DND-41 (cell line): ENCODE measurements around the gene PCMTD2.
"Not testable (repeated sequence)": the region's sequence is repeated elsewhere in the genome, so short reads cannot be mapped to it uniquely, and the experiment has no call there.

Experiments used
- ATAC-seq: fragments of 200-7000 bp; cut with Tn5 transposase; 3 replicates; pipeline ENCODE4 v1.9.1; 2021; ENCODE audit warnings: low read depth; ENCODE audit not compliant: insufficient read depth
- DNase-seq: peaks from one replicate; pipeline ENCODE4 v3.0.0-alpha.2; 2020
- H2AFZ ChIP-seq: 2 replicates; pipeline ENCODE4 v1.6.0; 2012; ENCODE audit warnings: low read depth, low read length
- H3K27ac ChIP-seq: 2 replicates; pipeline ENCODE4 v1.5.1; 2012; ENCODE audit warnings: low read length, inconsistent platforms
- H3K27me3 ChIP-seq: fragments of 200-600 bp; sonication (generic); 2 replicates; pipeline ENCODE4 v1.6.0; 2012; ENCODE audit warnings: low read length, mild to moderate bottlenecking, inconsistent platforms; ENCODE audit not compliant: insufficient read depth, poor library complexity
- H3K36me3 ChIP-seq: 2 replicates; pipeline ENCODE4 v1.5.1; 2012; ENCODE audit warnings: low read length, inconsistent platforms; ENCODE audit not compliant: insufficient read depth
- H3K4me1 ChIP-seq: 2 replicates; pipeline ENCODE4 v1.5.1; 2012; ENCODE audit warnings: mild to moderate bottlenecking, low read length; ENCODE audit not compliant: insufficient read depth
- H3K4me2 ChIP-seq: 2 replicates; pipeline ENCODE4 v1.6.0; 2012; ENCODE audit warnings: mild to moderate bottlenecking, moderate library complexity, low read length, inconsistent platforms; ENCODE audit not compliant: insufficient read depth
- H3K4me3 ChIP-seq, 2 experiments: fragments of 200-600 bp in 1 of 2; shearing (Covaris generic) in 1 of 2; 2 replicates each; pipeline ENCODE4 v1.5.1; 2012 to 2016; ENCODE audit warnings: inconsistent platforms in 2 of 2, low read length in 2 of 2, mild to moderate bottlenecking in 2 of 2, low read depth in 1 of 2, moderate library complexity in 1 of 2
- H3K79me2 ChIP-seq: 2 replicates; pipeline ENCODE4 v1.6.0; 2012; ENCODE audit warnings: low read length, inconsistent platforms; ENCODE audit not compliant: insufficient read depth
- H3K9ac ChIP-seq: 2 replicates; pipeline ENCODE4 v1.6.0; 2012; ENCODE audit warnings: low read depth, mild to moderate bottlenecking, inconsistent platforms, low read length, moderate library complexity
- H3K9me3 ChIP-seq: 2 replicates; pipeline ENCODE4 v1.5.1; 2012; ENCODE audit warnings: low read length, moderate library complexity, mild to moderate bottlenecking, inconsistent platforms; ENCODE audit not compliant: insufficient read depth, severe bottlenecking
- H4K20me1 ChIP-seq: 2 replicates; pipeline ENCODE4 v1.6.0; 2012; ENCODE audit warnings: low read length; ENCODE audit not compliant: insufficient read depth
- TF ChIP-seq, protein P1 (sequence below): IDR thresholded peaks from 2 replicates; pipeline ENCODE4 v1.5.1; 2012; ENCODE audit warnings: borderline replicate concordance, low read length, moderate library complexity, mild to moderate bottlenecking; ENCODE audit not compliant: poor library complexity, severe bottlenecking; ENCODE audit errors: extremely low read depth

Gene PCMTD2

GRCh38 chr20:64285579-64286446 is 30.3 kb downstream of the PCMTD2 start:
- H3K4me3 ChIP-seq, H3K9me3 ChIP-seq: not testable (repeated sequence)
- TF ChIP-seq, protein P1, sequence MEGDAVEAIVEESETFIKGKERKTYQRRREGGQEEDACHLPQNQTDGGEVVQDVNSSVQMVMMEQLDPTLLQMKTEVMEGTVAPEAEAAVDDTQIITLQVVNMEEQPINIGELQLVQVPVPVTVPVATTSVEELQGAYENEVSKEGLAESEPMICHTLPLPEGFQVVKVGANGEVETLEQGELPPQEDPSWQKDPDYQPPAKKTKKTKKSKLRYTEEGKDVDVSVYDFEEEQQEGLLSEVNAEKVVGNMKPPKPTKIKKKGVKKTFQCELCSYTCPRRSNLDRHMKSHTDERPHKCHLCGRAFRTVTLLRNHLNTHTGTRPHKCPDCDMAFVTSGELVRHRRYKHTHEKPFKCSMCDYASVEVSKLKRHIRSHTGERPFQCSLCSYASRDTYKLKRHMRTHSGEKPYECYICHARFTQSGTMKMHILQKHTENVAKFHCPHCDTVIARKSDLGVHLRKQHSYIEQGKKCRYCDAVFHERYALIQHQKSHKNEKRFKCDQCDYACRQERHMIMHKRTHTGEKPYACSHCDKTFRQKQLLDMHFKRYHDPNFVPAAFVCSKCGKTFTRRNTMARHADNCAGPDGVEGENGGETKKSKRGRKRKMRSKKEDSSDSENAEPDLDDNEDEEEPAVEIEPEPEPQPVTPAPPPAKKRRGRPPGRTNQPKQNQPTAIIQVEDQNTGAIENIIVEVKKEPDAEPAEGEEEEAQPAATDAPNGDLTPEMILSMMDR: peak; percentile 60

DNA sequence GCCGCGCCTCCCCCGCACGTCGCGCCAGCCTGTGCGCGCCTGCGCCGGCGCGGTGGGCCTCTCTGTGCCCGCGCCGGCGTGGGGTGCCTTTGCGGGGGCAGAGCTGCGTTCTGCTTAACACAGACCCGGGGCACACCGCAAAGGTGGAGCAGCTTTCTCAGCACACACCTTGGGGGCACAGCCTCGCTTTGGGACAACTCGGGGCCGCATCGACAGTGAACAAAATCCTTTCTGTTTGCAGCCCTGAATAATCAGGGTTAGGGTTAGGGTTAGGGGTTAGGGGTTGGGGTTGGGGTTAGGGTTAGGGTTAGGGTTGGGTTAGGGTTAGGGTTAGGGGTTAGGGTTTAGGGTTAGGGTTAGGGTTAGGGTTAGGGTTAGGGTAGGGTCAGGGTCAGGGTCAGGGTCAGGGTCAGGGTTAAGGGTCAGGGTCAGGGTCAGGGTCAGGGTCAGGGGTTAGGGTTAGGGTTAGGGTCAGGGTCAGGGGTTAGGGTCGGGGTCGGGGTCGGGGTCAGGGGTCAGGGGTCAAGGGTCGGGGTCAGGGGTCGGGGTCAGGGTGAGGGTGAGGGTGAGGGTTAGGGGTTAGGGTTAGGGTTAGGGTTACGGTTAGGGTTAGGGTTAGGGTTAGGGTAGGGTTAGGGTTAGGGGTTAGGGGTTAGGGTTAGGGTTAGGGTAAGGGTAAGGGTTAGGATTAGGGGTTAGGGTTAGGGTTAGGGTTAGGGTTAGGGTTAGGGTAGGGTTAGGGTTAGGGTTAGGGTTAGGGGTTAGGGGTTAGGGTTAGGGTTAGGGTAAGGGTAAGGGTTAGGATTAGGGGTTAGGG is 31.1 kb downstream of the PCMTD2 start:
- H3K79me2 ChIP-seq, H3K4me1 ChIP-seq, H4K20me1 ChIP-seq, H3K9me3 ChIP-seq, H3K36me3 ChIP-seq, H3K9ac ChIP-seq, H3K4me3 ChIP-seq, H3K27me3 ChIP-seq, H3K27ac ChIP-seq, H3K4me2 ChIP-seq, H2AFZ ChIP-seq: not testable (repeated sequence)
- peak; percentile 37; the same call in 1 of the 3 replicates for ATAC-seq
- peak; percentile 24 for DNase-seq

More at GRCh38 chr20:64285579-64286446, 30.3 kb downstream of the PCMTD2 start:
- H3K4me2 ChIP-seq, H2AFZ ChIP-seq, H3K27ac ChIP-seq, H3K79me2 ChIP-seq, H3K36me3 ChIP-seq, H3K27me3 ChIP-seq, H3K4me1 ChIP-seq, H3K9ac ChIP-seq, H4K20me1 ChIP-seq: not testable (repeated sequence)
- DNase-seq (peak; percentile 74), ATAC-seq (peak; percentile 73)

GRCh38 chr20:64287264-64287590 is 31.7 kb downstream of the PCMTD2 start:
- H3K9ac ChIP-seq, H2AFZ ChIP-seq, H3K27me3 ChIP-seq, H3K4me1 ChIP-seq, H3K36me3 ChIP-seq, H4K20me1 ChIP-seq, H3K4me3 ChIP-seq, H3K27ac ChIP-seq, H3K9me3 ChIP-seq, H3K4me2 ChIP-seq, DNase-seq, ATAC-seq, H3K79me2 ChIP-seq: not testable (repeated sequence)

DNA sequence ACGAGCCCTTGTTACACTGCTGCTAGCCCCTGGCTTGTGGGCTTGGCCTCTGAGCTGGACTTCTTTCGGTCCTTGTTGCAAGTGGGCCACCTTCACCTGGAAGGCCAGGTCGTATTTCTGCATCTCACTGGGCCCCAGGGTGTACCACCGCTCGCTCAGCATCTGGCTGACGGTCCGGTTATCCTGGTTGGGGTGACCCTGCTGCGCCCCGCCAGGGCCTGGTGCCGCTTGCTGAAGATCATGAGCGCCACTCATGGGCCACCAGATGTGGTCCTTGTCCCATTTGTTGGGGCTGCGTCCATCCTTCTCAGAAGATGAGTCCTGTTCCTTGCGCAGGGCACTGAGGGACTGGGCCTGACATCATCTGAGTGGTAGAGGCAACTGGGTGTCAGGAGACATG is 36.6 kb downstream of the PCMTD2 start:
- H4K20me1 ChIP-seq, H3K9me3 ChIP-seq, H3K27me3 ChIP-seq, H3K36me3 ChIP-seq, H3K4me1 ChIP-seq, ATAC-seq, H3K9ac ChIP-seq, H3K79me2 ChIP-seq, H3K27ac ChIP-seq, H3K4me2 ChIP-seq, H2AFZ ChIP-seq, DNase-seq, H3K4me3 ChIP-seq: not testable (repeated sequence)

GRCh38 chr20:64303086-64303485 is 47.5 kb downstream of the PCMTD2 start:
- H3K79me2 ChIP-seq, H3K27ac ChIP-seq, ATAC-seq, H3K9me3 ChIP-seq, DNase-seq, H2AFZ ChIP-seq, H3K9ac ChIP-seq, H3K4me2 ChIP-seq, H3K27me3 ChIP-seq, H3K36me3 ChIP-seq, H4K20me1 ChIP-seq, H3K4me3 ChIP-seq, H3K4me1 ChIP-seq: not testable (repeated sequence)

DNA sequence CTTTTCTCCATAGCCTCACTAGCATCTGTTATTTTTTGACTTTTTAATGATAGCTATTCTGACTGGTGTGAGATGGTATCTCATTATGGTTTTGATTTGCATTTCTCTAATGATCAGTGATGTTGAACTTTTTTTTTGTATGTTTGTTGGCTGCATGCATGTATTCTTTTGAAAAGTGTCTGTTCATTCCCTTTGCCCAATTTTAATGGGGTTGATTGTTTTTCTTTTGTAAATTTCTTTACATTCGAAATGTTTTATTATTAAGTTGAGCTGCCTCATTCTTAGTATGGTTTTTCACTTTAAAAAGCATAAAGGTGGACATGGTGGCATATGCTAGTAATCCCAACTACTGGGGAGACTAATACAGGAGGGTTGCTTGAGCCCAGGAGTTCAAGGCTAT is 58.2 kb downstream of the PCMTD2 start:
- not testable (repeated sequence) for H3K9me3 ChIP-seq, H3K4me1 ChIP-seq, H2AFZ ChIP-seq, DNase-seq, H3K27me3 ChIP-seq, H3K27ac ChIP-seq, H3K9ac ChIP-seq, H4K20me1 ChIP-seq, H3K36me3 ChIP-seq, H3K4me2 ChIP-seq, H3K79me2 ChIP-seq, ATAC-seq, H3K4me3 ChIP-seq

- DNase-seq, H3K4me1 ChIP-seq, H3K79me2 ChIP-seq, H3K9ac ChIP-seq, H3K36me3 ChIP-seq, ATAC-seq, H3K27me3 ChIP-seq, H2AFZ ChIP-seq, H3K4me3 ChIP-seq, H3K27ac ChIP-seq, H3K9me3 ChIP-seq, H3K4me2 ChIP-seq, H4K20me1 ChIP-seq: not testable (repeated sequence)
Observed at GRCh38 chr20:64315381-64315780, 59.8 kb downstream of the PCMTD2 start.
